Sigmoid colon (tissue), 4 donors: ENCODE measurements around the gene PDCD7.

Experiments used
- POLR2A ChIP-seq, 2 donors: fragments of 450-650 bp; IDR thresholded peaks; one replicate each; pipeline ENCODE4 v1.6.1; 2016; ENCODE audit warnings: antibody characterized with exemption in 2 of 2, mild to moderate bottlenecking in 2 of 2, moderate library complexity in 2 of 2
- POLR2AphosphoS5 ChIP-seq, 4 donors: sonication (generic); formaldehyde crosslinking; IDR thresholded peaks; one replicate each; pipeline ENCODE4 v1.6.1; 2017; ENCODE audit warnings: antibody characterized with exemption in 4 of 4
- TF ChIP-seq, protein P1 (sequence below), 4 experiments: fragments of 450-650 bp in 3 of 4; fragments of 200-600 bp in 1 of 4; IDR thresholded peaks; one replicate each; pipeline ENCODE4 v1.5.1; 2016 to 2019; ENCODE audit warnings: antibody characterized with exemption in 4 of 4, mild to moderate bottlenecking in 3 of 4, moderate library complexity in 2 of 4

DNA sequence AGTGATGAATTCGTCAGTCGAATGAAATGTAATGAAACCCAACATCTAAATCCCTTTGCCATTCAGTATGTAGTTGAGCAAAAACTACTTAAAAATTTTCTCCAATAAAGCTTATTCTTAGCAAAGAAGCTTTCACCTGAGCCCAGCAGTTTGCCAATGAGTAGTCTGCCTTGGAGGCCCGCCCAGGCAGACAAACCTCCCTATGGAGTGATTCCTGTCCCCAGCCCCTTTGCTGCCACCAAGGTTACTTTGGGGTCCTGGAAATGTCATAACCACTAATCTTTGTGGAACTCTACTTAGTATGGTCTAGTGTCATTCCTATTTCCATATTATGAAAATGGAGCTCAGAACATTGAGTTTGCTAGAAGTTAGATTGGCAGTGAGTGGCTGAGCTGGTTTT is 30.7 kb downstream of the PDCD7 start:
- TF ChIP-seq, protein P1, sequence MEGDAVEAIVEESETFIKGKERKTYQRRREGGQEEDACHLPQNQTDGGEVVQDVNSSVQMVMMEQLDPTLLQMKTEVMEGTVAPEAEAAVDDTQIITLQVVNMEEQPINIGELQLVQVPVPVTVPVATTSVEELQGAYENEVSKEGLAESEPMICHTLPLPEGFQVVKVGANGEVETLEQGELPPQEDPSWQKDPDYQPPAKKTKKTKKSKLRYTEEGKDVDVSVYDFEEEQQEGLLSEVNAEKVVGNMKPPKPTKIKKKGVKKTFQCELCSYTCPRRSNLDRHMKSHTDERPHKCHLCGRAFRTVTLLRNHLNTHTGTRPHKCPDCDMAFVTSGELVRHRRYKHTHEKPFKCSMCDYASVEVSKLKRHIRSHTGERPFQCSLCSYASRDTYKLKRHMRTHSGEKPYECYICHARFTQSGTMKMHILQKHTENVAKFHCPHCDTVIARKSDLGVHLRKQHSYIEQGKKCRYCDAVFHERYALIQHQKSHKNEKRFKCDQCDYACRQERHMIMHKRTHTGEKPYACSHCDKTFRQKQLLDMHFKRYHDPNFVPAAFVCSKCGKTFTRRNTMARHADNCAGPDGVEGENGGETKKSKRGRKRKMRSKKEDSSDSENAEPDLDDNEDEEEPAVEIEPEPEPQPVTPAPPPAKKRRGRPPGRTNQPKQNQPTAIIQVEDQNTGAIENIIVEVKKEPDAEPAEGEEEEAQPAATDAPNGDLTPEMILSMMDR (IDR thresholded peaks at IDR 0.05): no peak
- TF ChIP-seq POLR2A (IDR thresholded peaks at IDR 0.05): no peak
- TF ChIP-seq POLR2AphosphoS5 (IDR thresholded peaks at IDR 0.05): no peak
